ENCODE results near the gene RNF13.

Gene RNF13

DNA sequence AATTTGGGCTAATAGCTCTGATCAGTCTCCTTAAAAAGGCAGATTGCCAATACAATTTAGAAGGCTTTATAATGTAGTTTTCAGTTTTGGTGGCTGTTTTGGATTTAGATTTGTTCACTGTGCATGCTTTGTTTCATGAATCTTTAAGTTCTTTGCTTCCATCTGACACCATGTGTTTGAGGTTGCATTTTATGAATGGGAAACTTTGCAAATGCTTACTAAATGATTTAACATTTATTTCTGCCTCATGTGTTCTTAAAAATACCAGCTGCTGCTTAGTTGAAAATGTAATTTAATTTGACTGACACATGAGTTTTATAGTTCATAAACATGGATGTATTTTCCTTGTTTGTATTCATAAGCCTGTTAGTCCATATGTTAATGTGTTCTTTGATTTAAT is 78.6 kb downstream of the RNF13 start:
- no peak for TF ChIP-seq GATA2 (IDR thresholded peaks at IDR 0.05; ENCODE audit: low read depth, low read length)
- no peak for TF ChIP-seq GATA3 (IDR thresholded peaks at IDR 0.05; ENCODE audit: low read depth, low read length)

DNA sequence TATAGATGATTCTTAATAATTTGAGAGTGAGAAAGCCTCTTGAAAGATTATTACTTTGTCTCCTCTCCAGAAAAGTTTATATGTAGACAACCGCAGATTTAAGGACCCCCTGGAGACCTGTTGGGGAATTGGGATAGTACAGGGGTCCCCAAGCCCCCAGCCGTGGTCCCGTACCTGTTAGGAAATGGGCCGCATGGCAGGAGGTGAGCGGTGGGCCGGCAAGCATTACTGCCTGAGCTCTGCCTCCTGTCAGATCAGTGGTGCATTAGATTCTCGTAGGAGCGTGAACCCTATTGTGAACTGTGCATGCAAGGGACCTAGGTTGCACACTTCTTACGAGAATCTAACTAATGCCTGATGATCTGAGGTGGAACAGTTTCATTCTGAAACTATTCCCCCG is 79.4 kb downstream of the RNF13 start:
- TF ChIP-seq GATA3 (IDR thresholded peaks at IDR 0.05; ENCODE audit: low read depth, low read length) (no peak), GATA2 (IDR thresholded peaks at IDR 0.05; ENCODE audit: low read depth, low read length) (no peak)

DNA sequence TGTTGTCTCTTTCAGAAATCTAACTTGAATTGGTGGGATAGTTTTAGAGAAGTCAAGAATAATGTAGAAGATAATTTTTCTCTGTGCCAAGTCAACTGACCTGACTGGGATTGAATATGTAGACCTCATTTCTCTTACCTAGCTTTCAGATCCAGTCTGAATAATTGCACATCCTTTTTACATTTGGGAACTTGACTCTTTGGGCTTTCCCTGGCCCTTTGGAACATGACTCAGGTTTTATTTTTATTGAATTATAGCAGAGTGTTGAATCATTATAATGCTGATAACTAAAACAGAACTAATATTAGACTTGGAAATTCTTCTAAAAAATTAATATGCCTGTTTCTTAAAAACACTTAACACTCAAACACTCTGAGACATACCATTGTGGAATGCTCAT is 81.2 kb downstream of the RNF13 start:
- TF ChIP-seq GATA2 (IDR thresholded peaks at IDR 0.05; ENCODE audit: low read depth, low read length): no peak
- no peak for TF ChIP-seq GATA3 (IDR thresholded peaks at IDR 0.05; ENCODE audit: low read depth, low read length)

DNA sequence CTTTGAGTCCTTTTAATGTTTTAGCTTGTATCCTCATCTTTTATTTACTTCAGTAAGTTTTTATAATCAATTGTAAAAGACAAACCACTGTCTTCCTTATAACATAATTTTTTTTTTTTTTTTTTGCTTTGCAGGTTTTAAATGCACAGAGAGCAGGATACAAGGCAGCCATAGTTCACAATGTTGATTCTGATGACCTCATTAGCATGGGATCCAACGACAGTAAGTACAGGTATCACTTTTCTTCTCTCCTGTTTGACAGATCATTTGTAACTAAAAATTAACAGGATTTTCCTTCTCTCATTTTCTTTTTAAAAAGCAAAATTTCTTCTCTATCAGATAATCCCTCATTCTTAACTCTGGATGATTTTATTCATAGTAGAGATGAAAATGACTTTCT is 82.3 kb downstream of the RNF13 start:
- no peak for TF ChIP-seq GATA3 (IDR thresholded peaks at IDR 0.05; ENCODE audit: low read depth, low read length)
- no peak for TF ChIP-seq GATA2 (IDR thresholded peaks at IDR 0.05; ENCODE audit: low read depth, low read length)

DNA sequence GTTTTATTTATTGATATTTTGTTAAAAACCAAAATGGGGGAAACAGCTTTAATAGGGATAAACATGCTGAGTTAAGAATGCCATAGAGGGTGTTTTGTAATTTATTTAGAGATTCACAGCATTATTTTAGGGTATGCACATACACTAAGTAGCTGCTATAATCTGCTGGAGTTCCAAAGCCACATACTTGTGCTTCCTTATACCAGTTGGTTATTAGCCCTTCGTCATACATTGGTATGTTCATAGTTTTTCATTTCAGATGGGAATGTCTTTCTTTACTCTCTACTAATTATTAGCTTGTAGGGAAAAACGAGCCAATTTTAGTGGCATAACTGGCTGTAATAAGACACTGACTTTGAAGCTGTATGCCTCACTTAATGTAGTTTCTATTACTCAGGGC is 82.8 kb downstream of the RNF13 start:
- TF ChIP-seq GATA3 (IDR thresholded peaks at IDR 0.05; ENCODE audit: low read depth, low read length) (no peak), GATA2 (IDR thresholded peaks at IDR 0.05; ENCODE audit: low read depth, low read length) (no peak)

DNA sequence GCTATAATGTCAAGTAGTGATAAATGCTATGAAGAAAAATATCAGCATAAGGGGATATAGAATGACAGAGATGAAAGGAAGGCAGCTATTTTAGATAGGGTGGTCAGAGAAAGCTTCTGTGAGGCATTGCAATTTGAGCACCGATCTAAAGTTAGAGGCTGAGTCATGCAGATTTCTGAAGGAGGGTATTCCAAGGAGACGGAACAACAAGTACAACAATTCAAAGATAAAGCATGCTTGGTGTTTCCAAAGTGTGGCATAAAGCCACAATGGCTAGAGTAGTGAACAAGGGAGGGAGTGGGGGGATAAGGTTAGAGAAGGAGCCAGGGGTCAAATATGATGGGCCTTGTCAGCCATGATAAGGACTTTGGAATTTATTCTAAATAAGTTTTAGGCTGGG is 85.8 kb downstream of the RNF13 start:
- TF ChIP-seq GATA3 (IDR thresholded peaks at IDR 0.05; ENCODE audit: low read depth, low read length) (no peak), GATA2 (IDR thresholded peaks at IDR 0.05; ENCODE audit: low read depth, low read length) (no peak)

DNA sequence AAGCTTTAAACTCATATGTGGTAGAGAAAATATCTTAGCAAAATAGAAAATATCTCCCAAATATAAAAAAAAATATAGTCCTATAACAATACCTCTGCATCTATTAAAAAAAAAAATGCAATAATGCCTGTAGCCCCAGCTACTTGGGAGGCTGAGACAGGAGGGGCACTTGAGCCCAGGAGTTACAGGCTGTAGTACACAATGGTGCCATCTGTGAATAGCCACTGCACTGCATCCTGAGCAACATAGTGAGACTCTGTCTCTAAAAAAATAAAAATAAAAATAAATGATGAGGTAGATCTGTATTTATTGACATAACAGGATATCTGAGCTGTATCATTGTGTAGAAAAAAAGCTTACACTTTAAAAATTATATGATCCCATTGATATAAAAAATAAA is 87.3 kb downstream of the RNF13 start:
- TF ChIP-seq GATA2 (IDR thresholded peaks at IDR 0.05; ENCODE audit: low read depth, low read length): no peak
- no peak for TF ChIP-seq GATA3 (IDR thresholded peaks at IDR 0.05; ENCODE audit: low read depth, low read length)

DNA sequence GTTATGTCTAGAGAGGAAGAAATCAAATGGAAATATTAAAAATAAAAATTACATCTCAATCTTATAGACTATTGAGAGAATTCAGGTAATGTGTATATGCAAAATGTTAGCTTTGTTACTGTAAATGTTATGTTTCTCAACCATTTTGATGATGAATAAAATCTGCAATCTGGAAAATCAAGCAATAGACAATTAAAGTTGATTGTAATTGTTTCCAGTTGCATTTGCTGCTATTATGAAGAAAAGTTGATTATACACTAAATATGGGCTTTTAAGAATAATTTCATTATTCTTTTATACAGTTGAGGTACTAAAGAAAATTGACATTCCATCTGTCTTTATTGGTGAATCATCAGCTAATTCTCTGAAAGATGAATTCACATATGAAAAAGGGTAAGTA is 88.8 kb downstream of the RNF13 start:
- TF ChIP-seq GATA3 (IDR thresholded peaks at IDR 0.05; ENCODE audit: low read depth, low read length): no peak
- no peak for TF ChIP-seq GATA2 (IDR thresholded peaks at IDR 0.05; ENCODE audit: low read depth, low read length)

DNA sequence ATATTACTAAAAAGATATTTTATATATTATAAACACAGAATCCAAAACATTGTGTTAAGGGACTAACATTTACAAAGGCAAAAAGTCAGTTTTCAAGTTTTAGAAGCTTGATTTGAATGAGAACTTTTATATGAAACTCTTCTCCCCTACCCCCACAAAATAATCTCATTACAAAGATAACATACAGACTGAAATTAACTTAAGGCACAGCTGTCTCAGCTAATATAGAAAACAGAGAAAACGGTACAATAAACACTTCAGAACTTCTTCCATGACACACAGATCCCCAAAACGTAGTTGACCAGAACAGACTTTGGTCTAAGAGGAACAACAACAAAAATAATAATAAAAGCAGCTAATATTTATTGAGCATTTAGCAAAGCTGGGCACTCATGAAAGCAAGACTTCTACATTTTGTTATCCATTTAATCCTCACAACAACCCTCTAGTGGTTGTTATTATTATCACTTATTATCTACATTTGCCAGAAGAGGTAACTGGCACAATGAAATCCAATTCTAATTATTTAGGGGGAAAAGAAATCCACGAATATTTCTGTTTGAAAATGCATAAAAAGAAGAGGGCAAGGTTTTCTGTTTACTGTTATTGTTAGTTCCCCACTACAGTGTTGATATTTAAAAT is 89.6 kb downstream of the RNF13 start:
- TF ChIP-seq GATA3 (IDR thresholded peaks at IDR 0.05; ENCODE audit: low read depth, low read length) (no peak), GATA2 (IDR thresholded peaks at IDR 0.05; ENCODE audit: low read depth, low read length) (no peak)

DNA sequence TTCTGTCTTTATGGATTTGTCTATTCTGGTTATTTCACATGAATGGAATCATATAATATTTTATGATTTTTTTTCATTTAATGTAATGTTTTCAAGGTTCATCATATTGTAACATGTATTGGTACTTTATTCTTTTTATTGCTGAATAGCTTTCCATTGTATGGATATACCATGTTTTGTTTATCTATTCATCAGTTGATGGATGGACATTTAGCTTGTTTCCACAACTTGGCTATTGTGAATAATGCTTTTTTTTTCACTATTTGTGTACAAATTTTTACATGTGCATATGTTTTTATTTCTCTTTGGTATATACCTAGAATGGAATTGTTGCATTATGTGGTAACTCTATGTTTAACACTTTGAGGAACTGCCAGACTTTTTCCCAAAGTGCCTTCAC is 93.0 kb downstream of the RNF13 start:
- no peak for TF ChIP-seq GATA2 (IDR thresholded peaks at IDR 0.05; ENCODE audit: low read depth, low read length)
- no peak for TF ChIP-seq GATA3 (IDR thresholded peaks at IDR 0.05; ENCODE audit: low read depth, low read length)

DNA sequence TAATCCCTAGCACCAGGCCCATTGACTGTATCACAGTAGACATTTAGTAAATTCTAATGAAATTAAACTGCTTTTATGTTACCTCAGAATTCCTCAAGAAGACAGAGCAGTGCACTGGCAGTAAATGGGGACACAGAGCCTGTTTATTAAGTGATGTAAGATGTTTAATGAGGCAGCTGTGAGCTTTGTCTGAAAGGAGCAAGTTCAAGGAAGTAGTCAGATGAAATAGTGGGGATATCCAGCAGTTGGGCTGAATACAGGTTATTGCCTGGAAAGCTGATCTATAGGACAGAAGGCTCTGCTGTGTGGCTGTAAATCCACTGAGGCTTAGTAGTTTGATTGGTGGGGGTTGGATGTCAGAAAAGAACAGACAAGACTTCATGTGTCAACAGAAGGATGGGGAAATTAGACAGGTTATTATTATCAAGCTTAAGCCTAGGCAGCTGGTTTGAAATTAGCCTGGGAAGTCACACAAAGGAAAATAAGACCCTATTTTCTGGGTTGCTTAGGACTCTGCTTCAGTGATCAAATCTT is 95.5 kb downstream of the RNF13 start:
- TF ChIP-seq GATA3 (IDR thresholded peaks at IDR 0.05; ENCODE audit: low read depth, low read length) (no peak), GATA2 (IDR thresholded peaks at IDR 0.05; ENCODE audit: low read depth, low read length) (no peak)

DNA sequence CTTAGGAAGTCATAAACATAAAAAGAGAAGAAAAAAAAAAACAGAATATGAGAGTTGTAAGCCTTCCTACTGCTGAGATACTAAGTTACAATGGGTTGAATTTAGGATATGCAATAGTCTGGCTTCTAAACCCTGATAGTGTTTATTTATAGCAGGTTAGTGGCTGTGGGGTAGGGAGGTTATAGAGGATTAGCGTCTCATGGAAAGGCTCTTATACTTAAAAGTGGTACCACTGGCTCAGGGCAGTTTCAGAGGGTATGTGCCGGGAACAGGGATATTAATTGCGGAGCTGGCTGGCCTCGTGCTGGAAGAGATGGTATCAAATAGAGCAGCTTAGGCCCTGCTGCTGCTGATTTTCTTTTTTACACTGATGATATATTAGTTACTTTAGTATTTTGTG is 96.9 kb downstream of the RNF13 start:
- TF ChIP-seq GATA2 (IDR thresholded peaks at IDR 0.05; ENCODE audit: low read depth, low read length) (peak; percentile 47), GATA3 (IDR thresholded peaks at IDR 0.05; ENCODE audit: low read depth, low read length) (no peak)

DNA sequence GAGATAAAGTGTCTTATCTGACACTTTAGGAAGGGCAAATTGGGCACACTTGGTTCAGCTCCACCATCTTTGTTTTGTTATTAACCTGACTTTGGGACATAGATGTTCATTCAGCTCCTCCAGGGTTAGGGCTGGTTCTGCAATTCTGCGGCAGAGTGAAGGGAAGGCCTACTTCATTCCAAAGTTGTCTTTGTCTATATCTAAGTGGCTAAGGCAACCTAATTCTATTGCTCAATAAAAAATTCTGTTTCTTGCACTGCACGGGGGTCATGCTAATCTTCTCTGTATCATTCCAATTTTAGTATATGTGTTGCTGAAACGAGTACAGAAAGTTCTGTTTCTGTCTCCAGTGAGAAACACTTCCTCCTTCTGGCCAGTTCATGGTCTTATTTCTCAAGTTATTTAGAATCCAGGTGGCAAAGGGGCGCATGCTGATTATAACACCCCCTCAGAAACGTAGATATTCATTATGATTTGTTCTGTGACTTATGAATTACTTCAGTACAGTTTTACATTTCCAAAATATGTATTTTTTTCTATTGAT is 104.2 kb downstream of the RNF13 start:
- TF ChIP-seq GATA3 (IDR thresholded peaks at IDR 0.05; ENCODE audit: low read depth, low read length) (no peak), GATA2 (IDR thresholded peaks at IDR 0.05; ENCODE audit: low read depth, low read length) (no peak)

DNA sequence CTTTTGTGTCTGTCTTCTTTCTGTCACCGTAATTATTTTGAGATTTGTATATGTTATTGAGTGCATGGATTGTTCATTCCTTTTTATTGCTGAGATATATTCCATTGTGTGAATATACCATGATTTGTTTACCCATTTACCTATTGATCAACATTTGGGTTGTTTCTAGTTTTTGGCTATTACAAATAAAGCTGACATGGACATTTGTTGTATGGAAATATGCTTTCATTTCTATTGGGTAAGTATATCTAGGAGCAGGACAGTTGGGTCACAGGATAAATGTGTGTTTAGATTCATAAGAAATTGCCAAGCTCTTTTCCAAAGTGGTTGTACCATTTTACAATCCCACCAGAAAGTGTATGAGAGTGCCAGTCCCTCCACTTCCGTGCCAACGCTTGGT is 106.5 kb downstream of the RNF13 start:
- no peak for TF ChIP-seq GATA2 (IDR thresholded peaks at IDR 0.05; ENCODE audit: low read depth, low read length)
- no peak for TF ChIP-seq GATA3 (IDR thresholded peaks at IDR 0.05; ENCODE audit: low read depth, low read length)

DNA sequence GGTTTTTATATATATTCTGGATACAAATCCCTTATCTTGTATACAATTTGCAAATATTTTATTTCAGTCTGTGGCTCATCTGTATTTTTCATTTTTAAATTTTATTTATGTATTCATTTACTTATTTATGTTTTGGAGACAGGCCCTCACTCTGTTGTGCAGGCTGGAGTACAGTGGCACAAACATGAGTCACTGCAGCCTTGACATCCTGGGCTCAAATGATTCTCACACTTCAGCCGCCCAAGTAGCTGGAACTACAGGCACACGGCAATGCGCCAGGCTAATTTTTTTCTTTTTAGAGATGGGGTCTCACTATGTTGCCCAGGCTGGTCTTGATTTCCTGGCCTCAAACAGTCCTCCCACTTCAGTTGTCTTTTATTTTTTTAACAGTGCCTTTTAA is 107.1 kb downstream of the RNF13 start:
- TF ChIP-seq GATA2 (IDR thresholded peaks at IDR 0.05; ENCODE audit: low read depth, low read length): no peak

DNA sequence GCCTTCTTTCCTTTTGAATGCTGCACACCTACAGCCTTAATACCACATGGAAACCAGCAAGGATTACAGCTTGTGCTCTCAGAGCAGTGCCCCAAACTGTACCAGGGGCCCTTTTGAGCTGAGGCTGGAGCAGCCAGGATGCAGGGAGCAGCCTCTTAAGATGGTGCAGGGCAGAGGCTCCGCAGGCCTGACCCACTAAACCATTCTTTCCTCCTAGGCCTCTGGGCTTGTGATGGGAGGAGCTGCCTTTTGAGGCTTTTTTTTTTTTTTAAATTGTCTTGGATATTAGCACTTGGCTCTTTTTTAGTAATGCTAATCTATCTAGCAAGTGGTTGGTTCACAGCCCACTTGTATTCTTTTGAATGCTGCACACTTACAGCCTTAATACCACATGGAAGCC is 120.0 kb downstream of the RNF13 start:
- no peak for TF ChIP-seq GATA2 (IDR thresholded peaks at IDR 0.05; ENCODE audit: low read depth, low read length)
- TF ChIP-seq GATA3 (IDR thresholded peaks at IDR 0.05; ENCODE audit: low read depth, low read length): no peak

All from SH-SY5Y (cell line).